NT2/D1 (cell line): ENCODE data around the gene GPC6.
"Not testable (repeated sequence)": the region's sequence is repeated elsewhere in the genome, so short reads cannot be mapped to it uniquely, and the experiment has no call there.

Experiments
- DNase-seq: peaks from one replicate; pipeline ENCODE4 v3.0.0-alpha.2; 2011; ENCODE audit warnings: low read depth, low spot score
- H3K27me3 ChIP-seq: 2 replicates; pipeline ENCODE4 v1.6.0; 2011; ENCODE audit warnings: mild to moderate bottlenecking; ENCODE audit not compliant: insufficient read length, insufficient read depth
- H3K36me3 ChIP-seq: 2 replicates; pipeline ENCODE4 v1.6.1; 2011; ENCODE audit warnings: mild to moderate bottlenecking, low read length, mixed read lengths; ENCODE audit not compliant: insufficient read depth, insufficient read length
- H3K4me1 ChIP-seq: 2 replicates; pipeline ENCODE4 v1.5.1; 2011; ENCODE audit not compliant: insufficient read depth, insufficient read length
- H3K4me3 ChIP-seq: 2 replicates; pipeline ENCODE4 v1.5.1; 2011; ENCODE audit warnings: low read depth; ENCODE audit not compliant: insufficient read length
- H3K9ac ChIP-seq: 2 replicates; pipeline ENCODE4 v1.6.0; 2011; ENCODE audit warnings: low read depth; ENCODE audit not compliant: insufficient read length
- H3K9me3 ChIP-seq: 2 replicates; pipeline ENCODE4 v1.5.1; 2011; ENCODE audit warnings: mild to moderate bottlenecking, low read length; ENCODE audit not compliant: insufficient read depth
- SUZ12 ChIP-seq: IDR thresholded peaks from 2 replicates; pipeline ENCODE4 v1.6.1; 2011; ENCODE audit not compliant: insufficient read length, insufficient read depth; ENCODE audit errors: extremely low read depth
- YY1 ChIP-seq: IDR thresholded peaks from 2 replicates; pipeline ENCODE4 v1.6.1; 2011; ENCODE audit not compliant: insufficient read length, insufficient read depth
- ZNF274 ChIP-seq: IDR thresholded peaks from 2 replicates; pipeline ENCODE4 v1.6.1; 2011; ENCODE audit warnings: mild to moderate bottlenecking, low read depth, low read length

Gene GPC6

GRCh38 chr13:94280845-94281244 is 1054.2 kb downstream of the GPC6 start:
- no peak overlapping the region for H3K4me3 ChIP-seq
- H3K27me3 ChIP-seq = no peaks in the 10 kb centered on the region
- no peaks in the 10 kb centered on the region for H3K4me1 ChIP-seq
- DNase-seq = no peak
- TF ChIP-seq YY1 = no peak
- TF ChIP-seq SUZ12 = no peak
- no peak for TF ChIP-seq ZNF274
- H3K9ac ChIP-seq = no peak overlapping the region
- no peaks in the 10 kb centered on the region for H3K36me3 ChIP-seq
- no peaks in the 10 kb centered on the region for H3K9me3 ChIP-seq

- TF ChIP-seq YY1 (no peak), ZNF274 (no peak), SUZ12 (no peak)
- Histone ChIP-seq H3K4me1 (no peaks in the 10 kb centered on the region), H3K36me3 (no peaks in the 10 kb centered on the region), H3K27me3 (no peaks in the 10 kb centered on the region), H3K4me3 (no peak overlapping the region), H3K9me3 (no peaks in the 10 kb centered on the region), H3K9ac (no peak overlapping the region)
- no peak for DNase-seq
Observed at GRCh38 chr13:94286581-94286980, 1060.0 kb downstream of the GPC6 start.

- H3K36me3 ChIP-seq = no peaks in the 10 kb centered on the region
- no peaks in the 10 kb centered on the region for H3K9me3 ChIP-seq
- no peak for DNase-seq
- H3K27me3 ChIP-seq = no peaks in the 10 kb centered on the region
- no peak overlapping the region for H3K9ac ChIP-seq
- TF ChIP-seq SUZ12 = no peak
- TF ChIP-seq YY1 = no peak
- no peak for TF ChIP-seq ZNF274
- no peaks in the 10 kb centered on the region for H3K4me1 ChIP-seq
- H3K4me3 ChIP-seq = no peak overlapping the region
Observed at GRCh38 chr13:94291631-94292322, 1065.2 kb downstream of the GPC6 start.

GRCh38 chr13:94292323-94292640 is 1065.7 kb downstream of the GPC6 start:
- DNase-seq = no peak
- no peak overlapping the region for H3K9ac ChIP-seq
- TF ChIP-seq YY1 = no peak
- TF ChIP-seq SUZ12 = no peak
- no peak for TF ChIP-seq ZNF274
- no peaks in the 10 kb centered on the region for H3K9me3 ChIP-seq
- H3K27me3 ChIP-seq = no peaks in the 10 kb centered on the region
- no peaks in the 10 kb centered on the region for H3K4me1 ChIP-seq
- H3K4me3 ChIP-seq = no peak overlapping the region
- no peaks in the 10 kb centered on the region for H3K36me3 ChIP-seq

- Histone ChIP-seq H3K9ac (no peak overlapping the region), H3K9me3 (no peaks in the 10 kb centered on the region), H3K36me3 (no peaks in the 10 kb centered on the region), H3K4me3 (no peak overlapping the region), H3K27me3 (no peaks in the 10 kb centered on the region), H3K4me1 (no peaks in the 10 kb centered on the region)
- no peak for DNase-seq
- TF ChIP-seq YY1 (no peak), ZNF274 (no peak)
Observed at GRCh38 chr13:94296471-94296870, 1069.9 kb downstream of the GPC6 start.

- Histone ChIP-seq H3K36me3 (no peaks in the 10 kb centered on the region), H3K27me3 (no peaks in the 10 kb centered on the region), H3K4me1 (no peaks in the 10 kb centered on the region), H3K9ac (no peak overlapping the region), H3K9me3 (no peaks in the 10 kb centered on the region), H3K4me3 (no peak overlapping the region)
- DNase-seq = no peak
- no peak for TF ChIP-seq SUZ12
- no peak for TF ChIP-seq ZNF274
- TF ChIP-seq YY1 = no peak
Observed at GRCh38 chr13:94298346-94298745, 1071.7 kb downstream of the GPC6 start.

GRCh38 chr13:94300401-94300800 is 1073.8 kb downstream of the GPC6 start:
- Histone ChIP-seq H3K36me3 (no peaks in the 10 kb centered on the region), H3K27me3 (no peaks in the 10 kb centered on the region)
- no peak for TF ChIP-seq ZNF274
- TF ChIP-seq YY1 = no peak
- TF ChIP-seq SUZ12 = no peak

GRCh38 chr13:94301487-94301886 is 1074.9 kb downstream of the GPC6 start:
- no peak for DNase-seq
- H3K4me3 ChIP-seq = no peak overlapping the region
- H3K27me3 ChIP-seq = no peaks in the 10 kb centered on the region
- no peaks in the 10 kb centered on the region for H3K36me3 ChIP-seq
- TF ChIP-seq YY1 = no peak
- TF ChIP-seq SUZ12 = no peak
- TF ChIP-seq ZNF274 = no peak
- H3K9ac ChIP-seq = no peak overlapping the region
- no peaks in the 10 kb centered on the region for H3K9me3 ChIP-seq
- no peaks in the 10 kb centered on the region for H3K4me1 ChIP-seq

More at GRCh38 chr13:94300401-94300800, 1073.8 kb downstream of the GPC6 start:
- no peaks in the 10 kb centered on the region for H3K4me1 ChIP-seq
- no peak overlapping the region for H3K9ac ChIP-seq
- no peak for DNase-seq
- H3K4me3 ChIP-seq = no peak overlapping the region
- no peaks in the 10 kb centered on the region for H3K9me3 ChIP-seq

GRCh38 chr13:94302847-94303565 is 1076.4 kb downstream of the GPC6 start:
- not testable (repeated sequence) for H3K27me3 ChIP-seq, H3K36me3 ChIP-seq, H3K9ac ChIP-seq, H3K9me3 ChIP-seq, H3K4me3 ChIP-seq, H3K4me1 ChIP-seq, DNase-seq
